ENCODE measurements around the gene ZNF317.

ZNF317 gene

GRCh38 chr19:9140159-9140874 lies at the start of gene ZNF317:
Gene ZNF317, plus strand, starts transcription at chr19:9140397. Its CDS starts 15,620 bp downstream, at chr19:9156017.
- peak; percentile 55 for DNase-seq (ENCODE audit: low read depth, low spot score)

GRCh38 chr19:9107375-9107774 lies 32.8 kb upstream of the ZNF317 start, which contains the start of gene OR7G2:
Gene OR7G2, minus strand, starts transcription at chr19:9107475. Its CDS starts 4,232 bp downstream, at chr19:9103243.
- no peak for DNase-seq (ENCODE audit: low read depth, low spot score)

- DNase-seq (ENCODE audit: low read depth, low spot score): no peak
Measured at GRCh38 chr19:9109959-9110358, 30.2 kb upstream of the ZNF317 start.

- no peak for DNase-seq (ENCODE audit: low read depth, low spot score)
Measured at GRCh38 chr19:9115307-9115813, 24.8 kb upstream of the ZNF317 start, which contains the start of gene OR7G1. Gene OR7G1, minus strand, starts transcription at chr19:9115763. Its CDS starts 0 bp downstream, at chr19:9115763.

- no peak for DNase-seq (ENCODE audit: low read depth, low spot score)
Measured at GRCh38 chr19:9116547-9116946, 23.6 kb upstream of the ZNF317 start.

GRCh38 chr19:9126900-9127405 lies 13.2 kb upstream of the ZNF317 start, which contains the start of gene OR7G3:
Gene OR7G3, minus strand, starts transcription at chr19:9126950. Its CDS starts 0 bp downstream, at chr19:9126950.
- DNase-seq (ENCODE audit: low read depth, low spot score): no peak

GRCh38 chr19:9128171-9128570 lies 12.0 kb upstream of the ZNF317 start:
- no peak for DNase-seq (ENCODE audit: low read depth, low spot score)

- no peak for DNase-seq (ENCODE audit: low read depth, low spot score)
Measured at GRCh38 chr19:9130965-9131364, 9.2 kb upstream of the ZNF317 start.

GRCh38 chr19:9132422-9132821 lies 7.8 kb upstream of the ZNF317 start:
- DNase-seq (ENCODE audit: low read depth, low spot score): no peak

GRCh38 chr19:9139609-9140158 lies 513 bp upstream of the ZNF317 start:
- no peak for DNase-seq (ENCODE audit: low read depth, low spot score)

- no peak for DNase-seq (ENCODE audit: low read depth, low spot score)
Measured at GRCh38 chr19:9144920-9145319, 4.7 kb downstream of the ZNF317 start.

- no peak for DNase-seq (ENCODE audit: low read depth, low spot score)
Measured at GRCh38 chr19:9146882-9147281, 6.7 kb downstream of the ZNF317 start.

- no peak for DNase-seq (ENCODE audit: low read depth, low spot score)
Measured at GRCh38 chr19:9148697-9149096, 8.5 kb downstream of the ZNF317 start.

GRCh38 chr19:9149997-9150396 lies 9.8 kb downstream of the ZNF317 start:
- DNase-seq (ENCODE audit: low read depth, low spot score): no peak

- DNase-seq (ENCODE audit: low read depth, low spot score): no peak
Measured at GRCh38 chr19:9150650-9151049, 10.5 kb downstream of the ZNF317 start.

- no peak for DNase-seq (ENCODE audit: low read depth, low spot score)
Measured at GRCh38 chr19:9151367-9151766, 11.2 kb downstream of the ZNF317 start.

- DNase-seq (ENCODE audit: low read depth, low spot score): no peak
Measured at GRCh38 chr19:9155591-9155990, 15.4 kb downstream of the ZNF317 start.

- DNase-seq (ENCODE audit: low read depth, low spot score): no peak
Measured at GRCh38 chr19:9156304-9156703, 16.1 kb downstream of the ZNF317 start.

- DNase-seq (ENCODE audit: low read depth, low spot score): no peak
Measured at GRCh38 chr19:9159891-9160290, 19.7 kb downstream of the ZNF317 start.

GRCh38 chr19:9161427-9161826 lies 21.2 kb downstream of the ZNF317 start:
- no peak for DNase-seq (ENCODE audit: low read depth, low spot score)

- DNase-seq (ENCODE audit: low read depth, low spot score): no peak
Measured at GRCh38 chr19:9165261-9165660, 25.1 kb downstream of the ZNF317 start.

GRCh38 chr19:9166846-9167245 lies 26.6 kb downstream of the ZNF317 start:
- DNase-seq (ENCODE audit: low read depth, low spot score): no peak

Data from brain pericyte (primary cell).